AG04450 (cell line): Measurements from ENCODE around the gene C6orf136. TPM values are rescaled to one million over a fixed set of nuclear protein-coding genes. Genes with fewer than 3 reads are reported as not detected.

Experiments
- CTCF ChIA-PET: fragments of 300-600, 350-600 bp; formaldehyde crosslinking; extraction: SDS; loops from one replicate; lab custom pipeline; 2022; ENCODE audit warnings: antibody characterized with exemption, inconsistent platforms; lab: Charles Lee
- POLR2A ChIA-PET: fragments of 350-600 bp; formaldehyde crosslinking; extraction: SDS; loops from one replicate; lab custom pipeline; 2021; ENCODE audit warnings: antibody characterized with exemption, inconsistent platforms; lab: Yijun Ruan, JAX
- DNase-seq: peaks from one replicate; pipeline ENCODE4 v3.0.0-alpha.2; 2011; ENCODE audit warnings: low read depth, low spot score
- H3K27ac ChIP-seq: one replicate; pipeline ENCODE4 v1.5.1; 2012; ENCODE audit warnings: low read depth, low read length, control low read depth
- H3K27me3 ChIP-seq: one replicate; pipeline ENCODE4 v1.6.0; 2012; ENCODE audit warnings: low read length; ENCODE audit not compliant: control insufficient read depth, insufficient read depth
- H3K4me3 ChIP-seq: 2 replicates; pipeline ENCODE4 v1.5.1; 2011; ENCODE audit warnings: mild to moderate bottlenecking, low read depth, low read length, control low read depth
- H3K9me3 ChIP-seq: 2 replicates; pipeline ENCODE4 v1.5.1; 2012; ENCODE audit warnings: low read length; ENCODE audit not compliant: control insufficient read depth, insufficient read depth
- polyA plus RNA-seq: library from polyadenylated mRNA; depleted of rRNA; stranded (reverse); fragments of >200 nt; gene quantifications from 2 replicates; pipeline ENCODE4 v1.2.3, GENCODE V29; 2011
- TF ChIP-seq, protein P1 (sequence below): IDR thresholded peaks from 2 replicates; pipeline ENCODE4 v1.5.1; 2011; ENCODE audit warnings: low read depth, low read length, control low read depth, inconsistent platforms

C6orf136 gene
- polyA plus RNA-seq, 1 experiment = 5.1 TPM

DNA sequence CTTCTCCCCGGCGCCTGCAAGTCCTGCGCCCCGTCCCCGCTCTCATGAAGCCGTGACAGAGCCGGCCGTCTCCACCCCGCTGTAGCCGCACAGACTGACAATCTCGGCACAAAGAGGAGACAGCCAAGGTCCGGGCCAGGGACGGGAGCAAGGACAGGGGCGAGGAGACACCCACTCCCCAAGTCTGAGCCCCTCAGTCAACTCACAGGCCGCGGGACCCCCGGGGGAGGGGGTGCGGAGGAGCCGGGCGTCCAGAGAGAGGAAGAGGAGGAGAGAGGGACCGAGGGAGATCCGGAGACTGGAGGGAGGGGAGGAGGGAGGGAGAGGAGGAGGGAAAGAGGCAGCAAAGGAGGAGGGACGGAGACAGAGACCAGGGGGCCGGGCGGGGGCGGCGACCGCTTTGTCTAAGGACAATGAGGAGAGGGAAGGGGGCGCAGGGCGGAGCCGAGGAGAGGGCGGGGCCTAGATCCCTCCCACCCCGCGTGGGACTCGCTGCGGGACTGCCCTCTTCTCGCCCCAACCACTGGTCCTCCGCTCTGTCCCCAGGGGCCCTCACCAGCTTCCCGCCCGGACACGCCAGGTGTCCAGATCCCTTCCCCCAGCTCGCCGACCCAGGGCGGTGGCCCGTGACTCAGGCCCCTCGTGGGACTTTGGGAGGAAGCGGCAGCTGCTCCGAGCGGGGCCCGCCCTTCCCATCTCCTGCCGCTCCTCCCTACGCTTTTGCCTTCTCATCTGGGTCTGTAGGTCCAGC is 40.1 kb downstream of the C6orf136 start:
- ChIA-PET POLR2A (interaction anchor here (0.6 to 4.8 kb wide), 9 partner anchors 8 to 202 kb away, joined by 3 to 43 read pairs (median 6); partner anchors contain the start of genes DHX16, MDC1 and TUBB), CTCF (interaction anchor here (0.8 to 2.0 kb wide), 4 partner anchors 8 to 35 kb away, joined by 3 to 13 read pairs (median 4); partner anchors contain the start of gene MDC1)
- no peaks in the 10 kb centered on the region; the same call in 1 of the 2 replicates for H3K9me3 ChIP-seq
- H3K4me3 ChIP-seq = peak overlapping the region; percentile 92
- DNase-seq = peak; percentile 92
- peak overlapping the region; percentile 99 for H3K27ac ChIP-seq
- H3K27me3 ChIP-seq = no peaks in the 10 kb centered on the region
- TF ChIP-seq, protein P1, sequence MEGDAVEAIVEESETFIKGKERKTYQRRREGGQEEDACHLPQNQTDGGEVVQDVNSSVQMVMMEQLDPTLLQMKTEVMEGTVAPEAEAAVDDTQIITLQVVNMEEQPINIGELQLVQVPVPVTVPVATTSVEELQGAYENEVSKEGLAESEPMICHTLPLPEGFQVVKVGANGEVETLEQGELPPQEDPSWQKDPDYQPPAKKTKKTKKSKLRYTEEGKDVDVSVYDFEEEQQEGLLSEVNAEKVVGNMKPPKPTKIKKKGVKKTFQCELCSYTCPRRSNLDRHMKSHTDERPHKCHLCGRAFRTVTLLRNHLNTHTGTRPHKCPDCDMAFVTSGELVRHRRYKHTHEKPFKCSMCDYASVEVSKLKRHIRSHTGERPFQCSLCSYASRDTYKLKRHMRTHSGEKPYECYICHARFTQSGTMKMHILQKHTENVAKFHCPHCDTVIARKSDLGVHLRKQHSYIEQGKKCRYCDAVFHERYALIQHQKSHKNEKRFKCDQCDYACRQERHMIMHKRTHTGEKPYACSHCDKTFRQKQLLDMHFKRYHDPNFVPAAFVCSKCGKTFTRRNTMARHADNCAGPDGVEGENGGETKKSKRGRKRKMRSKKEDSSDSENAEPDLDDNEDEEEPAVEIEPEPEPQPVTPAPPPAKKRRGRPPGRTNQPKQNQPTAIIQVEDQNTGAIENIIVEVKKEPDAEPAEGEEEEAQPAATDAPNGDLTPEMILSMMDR = no peak

DNA sequence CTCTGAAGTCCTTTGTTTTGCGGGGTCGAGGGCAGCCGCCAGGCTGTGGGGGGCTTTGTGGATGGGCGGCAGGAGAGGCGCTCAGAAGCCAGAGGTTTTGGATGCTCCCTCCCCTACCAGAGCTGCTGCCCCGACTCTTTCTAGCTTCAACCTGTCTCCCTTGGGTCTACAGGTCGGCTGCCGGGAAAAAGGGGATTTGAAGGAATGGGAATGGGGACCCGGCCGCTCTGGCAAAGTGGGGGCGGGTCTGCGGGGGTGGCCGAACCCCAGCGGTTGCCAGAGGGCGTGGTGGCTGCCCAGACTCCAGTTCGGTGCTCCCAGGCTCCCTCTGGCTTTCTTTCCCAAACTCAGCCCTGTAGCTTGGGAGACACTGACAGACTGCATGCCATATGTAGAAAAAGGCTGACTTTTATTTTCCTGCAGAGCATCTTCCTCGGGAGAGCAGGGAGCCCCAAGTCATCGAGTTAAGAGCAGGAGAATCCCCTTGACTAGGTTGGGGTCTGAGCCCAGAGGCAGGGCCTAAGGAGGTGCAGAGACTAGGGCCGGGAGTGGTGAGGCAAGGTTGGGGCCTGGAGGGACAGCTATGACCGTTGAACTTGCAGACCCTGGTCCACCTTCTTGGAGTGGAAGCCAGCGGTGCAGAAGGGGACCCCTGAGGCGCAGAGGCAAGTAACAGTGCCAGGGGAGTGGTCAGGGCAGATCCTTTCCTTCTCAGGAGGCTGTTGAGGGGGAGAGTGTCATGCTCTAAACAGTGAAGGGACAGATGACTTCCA is 40.9 kb downstream of the C6orf136 start:
- ChIA-PET CTCF (interaction anchor here (0.6 to 2.0 kb wide), 6 partner anchors 9 to 73 kb away, joined by 3 to 13 read pairs (median 4); partner anchors contain the start of genes DHX16 and MDC1), POLR2A (interaction anchor here (0.6 to 4.8 kb wide), 9 partner anchors 8 to 201 kb away, joined by 3 to 43 read pairs (median 6); partner anchors contain the start of genes DHX16, MDC1 and TUBB)
- Histone ChIP-seq H3K4me3 (peak overlapping the region; percentile 92), H3K9me3 (no peaks in the 10 kb centered on the region; the same call in 1 of the 2 replicates), H3K27me3 (no peaks in the 10 kb centered on the region), H3K27ac (peak overlapping the region; percentile 99)
- no peak for DNase-seq
- TF ChIP-seq, protein P1 = peak; percentile 32

DNA sequence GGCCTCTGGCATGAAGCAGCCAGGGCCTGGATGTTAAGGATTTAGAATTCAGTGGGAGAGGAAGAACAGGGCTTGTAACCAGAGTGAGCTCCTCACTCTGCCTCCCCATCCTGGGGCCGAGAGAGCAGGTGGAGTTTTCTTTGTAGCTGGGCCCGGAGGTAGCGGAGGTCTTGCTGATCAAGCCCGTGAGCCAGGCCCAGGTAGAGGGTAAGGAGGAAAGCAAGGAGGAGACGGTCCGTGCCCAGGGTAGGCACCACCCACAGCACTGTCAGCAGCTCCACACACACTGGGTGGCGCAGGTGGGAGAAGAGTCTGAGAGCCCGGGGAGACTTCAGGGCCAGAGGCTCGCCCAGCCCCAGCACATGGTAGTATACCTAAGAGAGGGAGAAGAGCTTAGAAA is 41.6 kb downstream of the C6orf136 start:
- H3K9me3 ChIP-seq = no peaks in the 10 kb centered on the region; the same call in 1 of the 2 replicates
- ChIA-PET CTCF (interaction anchor here (0.6 to 2.0 kb wide), 4 partner anchors 16 to 391 kb away, joined by 3 to 13 read pairs (median 4); partner anchors contain the start of gene DHX16), POLR2A (interaction anchor here (1.8 to 4.8 kb wide), 2 partner anchors 29 to 33 kb away, joined by 22 to 43 read pairs; partner anchors contain the start of genes MDC1 and TUBB)
- TF ChIP-seq, protein P1 = no peak
- DNase-seq = no peak
- no peaks in the 10 kb centered on the region for H3K27me3 ChIP-seq
- peak overlapping the region; percentile 99 for H3K27ac ChIP-seq
- peak overlapping the region; percentile 92 for H3K4me3 ChIP-seq

DNA sequence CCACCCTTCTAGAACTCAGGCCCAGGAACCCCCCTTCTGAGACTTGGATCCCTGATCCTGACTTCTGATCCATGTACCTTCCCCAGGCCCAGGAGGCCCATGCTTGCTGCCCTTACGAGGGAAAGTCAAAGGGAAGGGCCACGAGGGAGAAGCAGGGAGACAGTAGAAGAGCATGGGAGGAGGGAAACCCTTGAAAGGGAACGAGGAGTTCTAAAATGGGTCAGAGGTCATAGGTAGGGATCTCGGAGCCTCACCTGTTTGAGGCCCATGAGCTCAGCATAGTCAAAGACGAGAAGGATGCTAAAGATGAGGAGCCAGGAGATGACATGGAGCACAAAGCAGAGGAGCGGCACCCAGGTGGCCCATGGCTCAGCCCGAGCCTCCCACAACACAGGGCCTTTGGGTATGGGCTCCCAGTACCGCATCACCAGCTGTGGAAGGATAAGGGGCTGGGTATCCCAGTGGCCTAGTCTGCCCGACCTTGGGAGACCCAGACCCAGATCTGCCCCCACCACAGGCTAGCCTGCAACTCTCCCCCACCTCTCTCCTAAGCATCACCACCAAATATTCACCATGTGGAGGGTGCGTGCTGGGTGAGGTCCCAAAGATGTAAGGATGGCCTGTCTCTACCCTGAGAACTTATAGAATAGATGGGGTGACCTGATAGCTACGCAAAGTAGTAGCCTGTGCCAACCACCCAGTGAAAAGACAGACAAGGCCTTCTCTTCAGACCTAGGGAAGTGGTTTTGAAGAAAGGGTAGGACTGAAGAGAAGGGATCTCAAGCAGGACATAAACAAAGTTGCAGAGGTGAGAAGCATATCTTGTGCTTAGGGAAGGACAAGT is 42.3 kb downstream of the C6orf136 start:
- ChIA-PET CTCF (interaction anchor here (1.2 kb wide), 1 partner anchor 391 kb away, joined by 3 read pairs; no protein-coding TSS in a partner anchor), POLR2A (interaction anchor here (1.0 to 4.8 kb wide), 2 partner anchors 23 to 32 kb away, joined by 3 to 43 read pairs; partner anchors contain the start of gene TUBB)
- H3K27me3 ChIP-seq = no peaks in the 10 kb centered on the region
- H3K4me3 ChIP-seq = peak overlapping the region; percentile 87; the same call in 1 of the 2 replicates
- H3K9me3 ChIP-seq = no peaks in the 10 kb centered on the region; the same call in 1 of the 2 replicates
- no peak for DNase-seq
- no peak overlapping the region for H3K27ac ChIP-seq
- TF ChIP-seq, protein P1 = no peak
